ACHN (cell line): Measurements from ENCODE around the gene CLSTN3.
A peak's percentile ranks its signal among the peaks of the same experiment; 100 is the strongest.

Experiments
- DNase-seq: peaks from one replicate; pipeline ENCODE4 v3.0.0-alpha.2; 2015
- in situ Hi-C: cut with HindIII; loops from 2 replicates; pipeline ENCODE4 v1.10.0; 2017; ENCODE audit warnings: low sequenced_read_pairs, low pct_ligation_motif_present, low pct_unique_long_range_greater_than_20kb

The CLSTN3 gene

DNA sequence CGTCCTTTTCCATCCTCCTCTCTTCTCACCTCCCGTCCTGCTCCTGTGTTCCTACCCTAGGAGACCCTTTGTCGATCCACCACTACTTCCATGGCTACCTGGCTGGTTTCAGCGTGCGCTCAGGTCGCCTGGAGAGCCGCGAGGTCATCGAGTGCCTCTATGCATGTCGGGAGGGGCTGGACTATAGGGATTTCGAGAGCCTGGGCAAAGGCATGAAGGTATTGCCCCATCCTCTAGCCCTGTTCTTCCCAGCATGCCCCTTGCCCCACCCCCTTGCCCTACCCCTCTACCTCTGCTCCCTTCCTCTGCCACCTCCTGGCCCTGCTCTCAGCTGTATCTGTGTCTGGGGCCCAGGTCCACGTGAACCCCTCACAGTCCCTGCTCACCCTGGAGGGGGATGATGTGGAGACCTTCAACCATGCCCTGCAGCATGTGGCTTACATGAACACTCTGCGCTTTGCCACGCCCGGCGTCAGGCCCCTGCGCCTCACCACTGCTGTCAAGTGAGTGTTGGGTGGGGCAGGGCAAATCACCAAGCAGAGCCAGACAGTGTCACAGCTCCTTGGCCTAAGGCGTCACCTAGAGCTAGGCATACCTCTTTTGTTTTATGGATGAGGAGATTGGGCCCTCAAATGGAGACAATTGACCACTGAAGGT lies 12.8 kb downstream of the CLSTN3 start:
- no peak for DNase-seq
- in situ Hi-C loops = no loop called here

DNA sequence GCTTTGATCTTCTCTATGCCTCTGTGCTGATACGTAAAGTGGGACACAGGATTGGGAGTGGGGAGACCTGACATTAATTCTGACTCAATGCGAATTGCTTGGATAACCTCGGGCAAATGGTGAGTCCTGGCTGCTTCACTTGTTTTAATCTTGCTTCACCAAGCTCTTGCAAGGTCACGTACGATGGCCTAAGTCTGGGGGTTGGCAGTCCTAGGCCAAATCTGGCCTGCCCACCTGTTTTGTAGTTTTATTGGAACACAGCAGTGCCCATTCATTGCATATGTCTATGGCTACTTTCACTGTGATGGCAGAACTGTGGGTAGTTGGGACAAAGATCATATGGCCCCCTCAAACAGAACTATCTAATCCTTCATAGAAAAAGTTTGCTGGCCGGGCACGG lies 13.4 kb downstream of the CLSTN3 start:
- no peak for DNase-seq
- in situ Hi-C loops = no loop called here

DNA sequence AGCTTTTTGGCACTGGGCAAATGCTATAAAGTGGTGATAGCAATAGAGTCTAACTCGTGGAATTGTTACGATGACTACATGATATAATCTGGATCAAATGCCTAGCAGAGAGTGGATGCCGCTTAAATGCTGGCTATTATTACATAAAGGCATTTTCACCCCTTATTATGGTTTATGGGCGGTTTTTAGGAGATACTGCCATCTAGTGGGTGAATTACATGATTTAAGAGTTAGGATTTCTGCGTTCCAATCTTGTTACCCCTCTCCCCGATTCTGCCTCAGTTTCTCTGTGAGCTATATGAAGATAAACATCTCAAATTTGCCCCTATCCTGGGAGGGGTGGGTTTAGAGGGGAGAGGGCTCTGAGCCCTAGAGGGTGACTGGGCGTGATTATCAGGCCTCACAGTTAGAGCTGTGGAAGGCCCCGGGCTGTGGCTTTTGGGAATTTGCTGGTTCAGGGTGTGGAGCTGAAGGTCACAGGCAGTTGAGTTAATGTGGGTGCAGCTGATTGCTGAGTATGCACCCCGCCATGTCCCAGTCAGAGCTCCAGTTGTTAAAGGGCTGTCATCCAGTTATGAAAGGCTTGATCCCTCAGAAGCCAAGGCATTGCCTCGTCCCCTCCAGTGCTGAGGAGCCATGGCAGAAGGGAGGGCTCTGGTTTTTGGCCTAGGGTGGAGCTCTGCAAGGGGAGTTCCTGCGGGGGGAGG lies 14.4 kb downstream of the CLSTN3 start:
- in situ Hi-C loops = no loop called here
- peak; percentile 56 for DNase-seq

DNA sequence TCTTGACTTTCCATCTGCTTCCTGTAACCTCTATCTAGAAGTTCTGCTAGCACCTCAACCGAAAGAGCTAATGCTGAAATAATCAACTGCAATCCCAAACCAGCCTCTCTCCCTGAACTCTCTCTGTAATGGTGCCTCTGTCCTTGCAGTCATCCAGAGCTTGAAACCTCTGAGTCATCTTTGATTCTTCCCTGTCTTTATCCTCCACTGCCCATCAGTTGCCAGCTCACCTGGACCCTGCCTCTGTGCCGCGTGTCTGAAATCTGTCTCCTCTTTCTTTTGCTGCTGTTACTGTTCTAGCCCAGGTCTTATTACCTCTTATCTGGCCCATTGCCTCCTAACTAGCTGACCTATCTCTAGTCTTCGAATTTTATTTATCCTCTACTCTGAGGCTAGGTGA lies 15.5 kb downstream of the CLSTN3 start:
- in situ Hi-C loops = no loop called here
- no peak for DNase-seq

GRCh38 chr12:7146228-7146627 lies 16.1 kb downstream of the CLSTN3 start:
- DNase-seq = no peak
- in situ Hi-C loops = no loop called here

DNA sequence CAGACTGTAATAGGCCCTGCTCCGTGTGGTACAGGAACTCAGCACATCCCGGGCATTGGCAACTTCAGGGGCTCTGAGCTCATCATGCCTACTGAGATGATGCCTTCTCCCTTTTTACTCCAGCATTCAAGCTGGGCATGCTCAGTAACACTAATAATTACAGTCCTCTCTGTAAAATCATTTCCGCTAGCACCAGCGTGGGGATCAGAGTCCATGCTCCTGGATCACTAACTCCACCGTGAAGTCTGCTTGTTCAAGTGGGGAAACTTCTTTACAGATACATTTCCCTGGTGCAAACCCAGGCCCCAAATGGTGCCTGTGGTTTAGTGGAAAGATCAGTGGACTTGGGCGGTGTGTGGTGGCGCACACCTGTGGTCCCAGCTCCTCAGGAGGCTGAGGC lies 16.7 kb downstream of the CLSTN3 start:
- in situ Hi-C loops = no loop called here
- no peak for DNase-seq

DNA sequence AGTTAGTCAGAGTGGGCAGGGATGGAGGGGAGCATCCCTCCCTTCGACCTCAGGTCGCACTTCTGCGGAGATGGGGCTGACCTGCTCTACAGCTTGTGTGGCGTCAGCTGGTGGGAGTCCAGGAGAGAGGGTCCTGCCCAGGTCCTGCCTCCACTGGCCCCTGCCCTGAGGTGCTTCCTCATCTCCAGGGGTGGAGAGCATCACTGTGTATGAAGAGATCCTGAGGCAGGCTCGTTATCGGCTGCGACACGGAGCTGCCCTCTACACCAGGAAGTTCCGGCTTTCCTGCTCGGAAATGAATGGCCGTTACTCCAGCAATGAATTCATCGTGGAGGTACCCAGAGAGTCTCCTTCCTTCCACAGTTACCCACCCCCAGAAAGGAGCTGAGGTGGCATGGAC lies 20.2 kb downstream of the CLSTN3 start:
- in situ Hi-C loops = no loop called here
- no peak for DNase-seq

DNA sequence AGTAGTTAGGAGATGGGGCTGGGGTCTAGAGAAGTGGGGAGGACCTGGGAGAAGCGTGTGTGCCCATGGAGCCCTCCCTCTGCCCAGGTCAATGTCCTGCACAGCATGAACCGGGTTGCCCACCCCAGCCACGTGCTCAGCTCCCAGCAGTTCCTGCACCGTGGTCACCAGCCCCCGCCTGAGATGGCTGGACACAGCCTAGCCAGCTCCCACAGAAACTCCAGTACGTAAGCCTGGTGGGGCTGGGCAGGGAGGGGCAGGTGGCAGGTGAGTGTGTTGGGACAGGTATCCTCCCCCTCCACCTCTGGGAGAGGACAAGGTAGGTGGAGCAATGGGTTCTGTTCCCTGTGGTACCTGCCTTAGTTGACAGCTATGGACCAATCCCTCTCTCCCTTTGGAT lies 20.7 kb downstream of the CLSTN3 start:
- in situ Hi-C loops = no loop called here
- no peak for DNase-seq

GRCh38 chr12:7151532-7151931 lies 21.4 kb downstream of the CLSTN3 start:
- in situ Hi-C loops = no loop called here
- no peak for DNase-seq

DNA sequence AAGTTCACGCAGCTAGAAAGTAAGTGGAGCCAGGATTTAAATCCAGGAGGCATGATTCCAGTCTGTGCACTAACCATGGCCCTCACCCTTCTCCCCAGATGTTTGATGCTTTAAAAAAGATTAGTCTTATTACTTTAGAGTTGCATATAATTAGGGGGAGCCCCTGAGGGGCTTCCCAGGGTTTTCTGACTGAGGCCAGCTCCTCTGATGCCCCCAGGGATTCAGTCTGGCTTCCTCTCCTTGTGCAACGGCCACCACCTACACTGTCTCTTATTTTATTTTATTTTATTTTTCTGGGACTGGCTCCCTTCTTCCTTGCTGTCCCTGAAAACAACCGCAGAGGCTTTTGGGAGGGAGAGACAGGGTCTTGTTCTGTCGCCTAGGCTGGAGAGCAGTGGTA lies 22.6 kb downstream of the CLSTN3 start:
- DNase-seq = no peak
- in situ Hi-C loops = no loop called here

DNA sequence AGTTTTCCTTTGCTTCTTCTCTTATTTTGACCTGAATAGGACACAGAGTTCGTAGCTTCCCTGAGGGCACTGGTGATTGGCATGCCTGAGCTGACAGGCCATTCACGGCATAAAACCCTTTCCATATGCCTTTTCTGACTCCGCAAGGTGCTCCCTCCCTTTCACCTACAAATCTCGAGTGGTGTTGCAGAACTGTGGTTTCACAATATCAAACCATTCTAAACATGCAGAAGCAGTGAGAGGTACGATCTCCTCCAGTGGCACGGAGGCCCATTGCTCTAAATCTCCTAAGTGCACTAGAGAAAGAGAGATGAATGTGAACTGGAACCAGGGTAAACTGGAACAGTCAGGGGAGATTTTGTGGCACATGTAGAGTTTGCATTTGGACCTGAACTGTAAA lies 23.9 kb downstream of the CLSTN3 start:
- DNase-seq = no peak
- in situ Hi-C loops = no loop called here

DNA sequence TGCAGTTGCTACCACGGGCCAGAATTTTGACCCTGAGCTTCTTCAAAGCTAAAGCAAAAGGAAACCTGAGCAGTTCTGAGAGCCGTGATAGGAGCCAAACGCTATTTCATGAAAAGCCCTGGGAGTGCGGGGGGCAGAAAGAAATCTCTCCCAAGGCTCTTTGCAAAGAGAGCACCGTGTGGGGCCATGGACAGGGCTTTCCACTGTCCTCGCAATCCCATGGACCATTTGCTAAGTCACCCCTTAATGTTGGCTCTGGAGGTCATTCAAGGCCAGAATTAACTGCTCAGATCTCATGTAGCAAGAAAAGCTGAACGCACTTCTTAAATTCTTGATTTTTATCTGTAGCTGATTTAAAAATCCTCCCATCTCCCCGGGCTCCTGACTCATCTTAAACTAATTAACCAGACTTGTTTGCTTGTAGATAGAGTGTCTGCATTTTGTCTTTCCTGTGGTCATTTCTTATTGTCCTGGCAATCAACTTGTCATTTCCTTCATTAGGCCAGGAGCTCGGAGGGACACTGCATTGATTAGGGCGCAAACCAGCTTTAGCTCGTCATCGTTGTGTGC lies 24.8 kb downstream of the CLSTN3 start:
- DNase-seq = no peak
- in situ Hi-C loops = no loop called here

DNA sequence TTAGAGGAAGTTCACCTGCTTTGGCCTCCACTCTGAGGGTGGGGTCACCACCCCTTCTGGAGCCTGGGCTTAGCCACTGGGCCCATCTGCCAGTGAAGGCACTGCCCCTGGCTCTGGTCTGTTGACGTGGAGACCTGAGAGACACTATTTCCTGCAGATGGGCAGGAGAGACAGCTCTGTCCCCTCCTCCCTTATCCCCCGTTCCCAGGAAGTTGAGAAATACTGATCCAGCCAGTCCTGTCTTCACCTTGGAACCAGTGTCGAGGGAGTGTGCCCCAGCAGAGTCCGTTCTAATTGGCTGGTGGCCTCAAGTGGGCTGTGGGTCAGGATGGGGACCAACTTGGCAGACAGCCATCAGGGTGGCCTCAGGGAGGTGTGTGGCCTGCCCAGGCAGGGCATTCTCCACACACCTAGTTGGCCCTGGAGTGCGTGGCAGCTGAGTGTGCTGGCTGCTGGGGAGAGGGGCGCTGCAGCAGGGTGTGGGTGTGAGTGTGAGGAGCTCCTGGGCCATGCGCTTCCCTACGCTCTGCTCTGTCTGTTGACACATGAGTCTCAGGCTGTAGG lies 25.4 kb downstream of the CLSTN3 start:
- in situ Hi-C loops = no loop called here

DNA sequence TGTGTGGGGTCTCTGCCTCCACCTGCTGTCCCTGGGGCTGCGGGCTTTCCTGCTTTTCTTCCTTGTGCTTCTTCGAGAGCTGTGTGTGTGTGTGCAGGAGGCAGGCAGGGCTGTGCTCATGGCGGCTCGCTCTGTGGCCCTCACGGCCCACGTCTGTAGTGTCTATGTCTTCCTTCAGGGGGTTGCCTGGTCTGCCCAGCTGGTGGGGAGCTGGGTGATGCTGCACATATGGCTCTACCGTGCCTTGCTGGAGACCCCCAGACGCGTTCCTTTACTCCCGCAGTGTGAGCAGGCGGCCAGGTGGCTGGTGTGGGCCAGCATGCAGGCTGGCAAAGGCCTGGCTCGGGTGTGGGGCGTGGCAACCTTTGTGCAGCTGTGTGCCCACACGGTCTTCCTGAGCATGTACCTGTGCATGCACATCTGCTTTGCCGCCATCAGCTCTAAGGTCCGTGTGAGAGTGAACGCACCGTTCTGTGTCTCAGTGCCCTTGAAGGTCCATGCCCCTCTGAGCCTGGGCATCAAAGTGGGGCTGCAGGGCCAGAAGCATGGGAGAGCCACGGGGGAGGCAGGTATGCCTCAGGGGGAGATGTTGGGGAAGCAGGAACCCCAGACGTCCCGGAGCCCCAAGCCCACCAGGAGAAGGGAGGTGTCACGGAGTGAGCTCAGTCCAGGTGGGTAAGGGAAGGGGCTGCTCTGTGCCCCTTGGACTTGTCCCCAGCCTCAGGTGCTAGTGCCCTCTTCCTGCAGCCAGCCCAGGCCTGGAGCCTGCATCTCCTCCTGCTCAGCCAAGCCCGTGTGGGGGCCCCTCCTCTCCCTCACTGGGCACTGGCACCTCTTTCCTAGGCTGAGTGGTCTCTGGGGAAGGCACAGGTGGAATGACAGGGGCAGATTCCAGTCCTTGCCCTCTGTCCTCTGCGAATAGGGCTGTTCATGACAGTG lies 26.4 kb downstream of the CLSTN3 start:
- no peak for DNase-seq
- in situ Hi-C loops = no loop called here

More for the DNA sequence above, 25.4 kb downstream of the CLSTN3 start:
- no peak for DNase-seq

DNA sequence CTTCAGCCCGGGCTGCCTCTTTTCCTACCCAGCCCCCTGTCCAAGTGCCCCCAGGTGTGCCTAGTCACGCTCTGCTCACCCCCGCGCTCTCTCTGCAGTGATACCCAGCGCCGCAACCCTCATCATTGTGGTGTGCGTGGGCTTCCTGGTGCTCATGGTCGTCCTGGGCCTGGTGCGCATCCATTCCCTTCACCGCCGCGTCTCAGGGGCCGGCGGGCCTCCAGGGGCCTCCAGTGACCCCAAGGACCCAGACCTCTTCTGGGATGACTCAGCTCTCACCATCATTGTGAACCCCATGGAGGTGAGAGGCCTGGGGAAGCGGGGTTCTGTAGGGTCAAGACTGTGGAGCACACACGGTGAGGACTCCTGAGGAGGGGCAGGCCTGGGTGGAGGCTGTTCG lies 27.2 kb downstream of the CLSTN3 start:
- DNase-seq = no peak
- in situ Hi-C loops = no loop called here

GRCh38 chr12:7158781-7159609 lies 28.8 kb downstream of the CLSTN3 start:
- DNase-seq = no peak
- in situ Hi-C loops = no loop called here

DNA sequence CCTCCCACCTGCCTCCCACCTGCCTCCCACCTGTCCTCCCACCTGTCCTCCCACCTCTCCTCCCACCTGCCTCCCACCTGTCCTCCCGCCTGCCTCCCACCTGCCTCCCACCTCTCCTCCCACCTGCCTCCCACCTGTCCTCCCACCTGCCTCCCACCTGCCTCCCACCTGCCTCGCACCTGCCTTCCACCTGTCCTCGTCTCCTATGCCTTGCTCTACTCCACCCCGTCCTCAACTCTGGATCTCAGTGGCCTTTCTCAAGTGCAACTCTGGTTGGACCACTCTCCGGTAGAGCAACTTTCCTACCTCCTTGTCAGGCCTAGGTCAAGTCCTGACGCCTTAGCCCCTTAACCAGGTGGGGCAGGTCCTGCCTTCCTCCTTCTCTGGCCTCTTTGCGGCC lies 30.0 kb downstream of the CLSTN3 start:
- in situ Hi-C loops = no loop called here
- DNase-seq = no peak

GRCh38 chr12:7161327-7161726 lies 31.2 kb downstream of the CLSTN3 start:
- in situ Hi-C loops = no loop called here

More at GRCh38 chr12:7161327-7161726, 31.2 kb downstream of the CLSTN3 start:
- DNase-seq = no peak
